GM23338 (cell line): ENCODE results near the gene MAG. TPM values are rescaled to one million over a fixed set of nuclear protein-coding genes. Genes with fewer than 3 reads are reported as not detected.

Experiments used
- ATAC-seq: fragments of 200-7000 bp; cut with Tn5 transposase; 3 replicates; pipeline ENCODE4 v1.9.1; 2020
- DNase-seq: peaks from one replicate; pipeline ENCODE4 v3.0.0-alpha.2; 2015; ENCODE audit warnings: low spot score
- H2AFZ ChIP-seq: fragments of 200-600 bp; sonication (generic); 2 replicates; pipeline ENCODE4 v1.8.0; 2016; ENCODE audit warnings: antibody characterized with exemption, mild to moderate bottlenecking, moderate library complexity
- H3F3A ChIP-seq: fragments of 200-600 bp; sonication (generic); replicated peaks from 2 replicates; pipeline ENCODE4 v1.8.0; 2017; ENCODE audit warnings: antibody characterized with exemption, mixed run types, low read depth
- H3K27ac ChIP-seq: fragments of 200-600 bp; sonication (generic); 2 replicates; pipeline ENCODE4 v1.6.1; 2016; ENCODE audit warnings: low read depth
- H3K27me3 ChIP-seq: fragments of 200-600 bp; sonication (generic); 2 replicates; pipeline ENCODE4 v1.8.0; 2016; ENCODE audit warnings: mild to moderate bottlenecking, mixed run types, moderate library complexity; ENCODE audit not compliant: insufficient read depth
- H3K36me3 ChIP-seq: fragments of 200-600 bp; sonication (generic); 2 replicates; pipeline ENCODE4 v1.8.0; 2016; ENCODE audit warnings: mild to moderate bottlenecking; ENCODE audit not compliant: insufficient read depth
- H3K4me1 ChIP-seq: fragments of 200-600 bp; sonication (generic); 2 replicates; pipeline ENCODE4 v1.8.0; 2016; ENCODE audit warnings: mild to moderate bottlenecking, moderate library complexity; ENCODE audit not compliant: insufficient read depth
- H3K4me2 ChIP-seq: fragments of 200-600 bp; sonication (generic); 2 replicates; pipeline ENCODE4 v1.7.1; 2017; ENCODE audit warnings: mixed run types
- H3K4me3 ChIP-seq: fragments of 200-600 bp; sonication (generic); 2 replicates; pipeline ENCODE4 v1.6.1; 2016; ENCODE audit warnings: mixed run types
- H3K79me2 ChIP-seq: fragments of 200-600 bp; sonication (generic); replicated peaks from 2 replicates; pipeline ENCODE4 v1.8.0; 2017; ENCODE audit warnings: mild to moderate bottlenecking; ENCODE audit not compliant: insufficient read depth
- H3K9me2 ChIP-seq: fragments of 200-600 bp; sonication (generic); 2 replicates; pipeline ENCODE4 v1.8.0; 2017; ENCODE audit not compliant: insufficient read depth
- H4K20me1 ChIP-seq: fragments of 200-600 bp; sonication (generic); replicated peaks from 2 replicates; pipeline ENCODE4 v1.8.0; 2017; ENCODE audit warnings: mild to moderate bottlenecking; ENCODE audit not compliant: insufficient read depth
- H3K27ac Mint-ChIP-seq: 2 replicates; pipeline ENCODE4 v1.8.0; 2020; ENCODE audit warnings: inconsistent platforms, mild to moderate bottlenecking, moderate library complexity, mixed read lengths
- H3K27me3 Mint-ChIP-seq: 3 replicates; pipeline ENCODE4 v1.8.0; 2022; ENCODE audit warnings: low read depth, mild to moderate bottlenecking, moderate library complexity, mixed read lengths, inconsistent platforms; ENCODE audit not compliant: insufficient read depth, poor library complexity
- H3K36me3 Mint-ChIP-seq: 3 replicates; pipeline ENCODE4 v1.8.0; 2021; ENCODE audit warnings: low read depth, mild to moderate bottlenecking, inconsistent platforms, moderate library complexity, mixed read lengths
- H3K4me1 Mint-ChIP-seq: 3 replicates; pipeline ENCODE4 v1.8.0; 2020; ENCODE audit warnings: mild to moderate bottlenecking, inconsistent platforms, mixed read lengths
- H3K4me3 Mint-ChIP-seq: 3 replicates; pipeline ENCODE4 v1.8.0; 2021; ENCODE audit warnings: moderate library complexity, mild to moderate bottlenecking, inconsistent platforms, mixed read lengths
- H3K9me3 Mint-ChIP-seq: 3 replicates; pipeline ENCODE4 v1.8.0; 2020; ENCODE audit warnings: moderate library complexity, mild to moderate bottlenecking, inconsistent platforms, mixed read lengths
- CTCF ChIP-seq, 2 experiments: fragments of 200-600 bp in 1 of 2; sonication (generic) in 1 of 2; conservative IDR thresholded peaks; 2 replicates each; pipeline versions ENCODE4 v1.5.1 to v1.6.1; 2016 to 2017; ENCODE audit warnings: antibody characterized with exemption in 2 of 2, low read depth in 2 of 2, mild to moderate bottlenecking in 2 of 2, moderate library complexity in 1 of 2
- ETS1 ChIP-seq: IDR thresholded peaks from 2 replicates; pipeline ENCODE4 v1.6.1; 2016; ENCODE audit warnings: antibody characterized with exemption
- EZH2 ChIP-seq: fragments of 200-600 bp; sonication (generic); IDR thresholded peaks from one replicate; pipeline ENCODE4 v1.8.0; 2017; ENCODE audit warnings: antibody characterized with exemption, mild to moderate bottlenecking, low read depth; ENCODE audit not compliant: unreplicated experiment
- EZH2phosphoT487 ChIP-seq: fragments of 200-600 bp; sonication (generic); IDR thresholded peaks from one replicate; pipeline ENCODE4 v1.8.1; 2018; ENCODE audit warnings: antibody characterized with exemption; ENCODE audit not compliant: unreplicated experiment
- JUNB ChIP-seq: IDR thresholded peaks from one replicate; pipeline ENCODE4 v1.6.1; 2016; ENCODE audit warnings: antibody characterized with exemption; ENCODE audit not compliant: unreplicated experiment
- NANOG ChIP-seq: IDR thresholded peaks from 2 replicates; pipeline ENCODE4 v1.6.1; 2016; ENCODE audit warnings: antibody characterized with exemption, borderline replicate concordance
- POLR2AphosphoS5 ChIP-seq: IDR thresholded peaks from 2 replicates; pipeline ENCODE4 v1.6.1; 2016; ENCODE audit warnings: antibody characterized with exemption, low read depth
- STAT1 ChIP-seq: IDR thresholded peaks from one replicate; pipeline ENCODE4 v1.6.1; 2016; ENCODE audit warnings: antibody characterized with exemption; ENCODE audit not compliant: unreplicated experiment
- ZNF114 ChIP-seq: fragments of 250-450 bp; sonication (Bioruptor Pico); IDR thresholded peaks from 2 replicates; pipeline ENCODE4 v1.5.0; 2020; ENCODE audit warnings: mild to moderate bottlenecking, moderate library complexity
- ZNF331 ChIP-seq: fragments of 250-450 bp; sonication (Bioruptor Pico); IDR thresholded peaks from 2 replicates; pipeline ENCODE4 v1.5.0; 2020; ENCODE audit warnings: low read depth, mild to moderate bottlenecking, moderate library complexity
- ZNF462 ChIP-seq: fragments of 250-450 bp; sonication (Bioruptor Pico); IDR thresholded peaks from 2 replicates; pipeline ENCODE4 v1.5.0; 2020; ENCODE audit warnings: mild to moderate bottlenecking, moderate library complexity
- polyA plus RNA-seq: library from polyadenylated mRNA; unstranded; fragments of >200 nt; fragmentation: Nextera tagmentation; extraction: Ambion mirVana; gene quantifications from 2 replicates; pipeline ENCODE4 v1.2.1, GENCODE V29; 2016
- total RNA-seq: library from RNA; depleted of rRNA; stranded (reverse); fragments of >200 nt; shearing (Covaris generic); gene quantifications from 2 replicates; pipeline ENCODE4 v1.2.3, GENCODE V29; 2014
- TF ChIP-seq, protein P1 (sequence below): IDR thresholded peaks from one replicate; pipeline ENCODE4 v1.6.1; 2018; ENCODE audit warnings: antibody characterized with exemption; ENCODE audit not compliant: unreplicated experiment

MAG gene
- total and polyA plus RNA-seq, 2 experiments from 2014 or later, result 0.61 to 1.3 TPM

GRCh38 chr19:35278578-35279284 lies 13.2 kb upstream of the MAG start:
- no peaks in the 10 kb centered on the region for H3K27me3 ChIP-seq
- no peak for ATAC-seq
- Mint-ChIP-seq H3K9me3 (no peaks in the 10 kb centered on the region; the same call in 2 of the 3 replicates), H3K27me3 (peaks cover 23% of the 10 kb centered on the region), H3K36me3 (peaks cover 36% of the 10 kb centered on the region), H3K4me3 (no peak overlapping the region), H3K27ac (no peak overlapping the region), H3K4me1 (no peaks in the 10 kb centered on the region)
- no peaks in the 10 kb centered on the region for H3F3A ChIP-seq
- H3K4me2 ChIP-seq, result no peak overlapping the region
- H3K27ac ChIP-seq, result no peak overlapping the region
- H3K9me2 ChIP-seq, result no peaks in the 10 kb centered on the region
- H2AFZ ChIP-seq, result no peak overlapping the region
- no peak overlapping the region for H3K4me3 ChIP-seq
- H3K4me1 ChIP-seq, result no peaks in the 10 kb centered on the region
- no peak for DNase-seq
- H3K36me3 ChIP-seq, result no peaks in the 10 kb centered on the region; the same call in 1 of the 2 replicates
- TF ChIP-seq CTCF (conservative IDR thresholded peaks at IDR 0.05; ENCODE audit: low read depth in 2 of 2), result no peak
- TF ChIP-seq ZNF114 (CRISPR knock-in tag), result no peak
- no peak for TF ChIP-seq ZNF331 (CRISPR knock-in tag)
- no peak for TF ChIP-seq JUNB
- TF ChIP-seq POLR2AphosphoS5, result no peak
- no peak for TF ChIP-seq NANOG
- no peak for TF ChIP-seq ZNF462 (CRISPR knock-in tag)
- no peak for TF ChIP-seq ETS1
- TF ChIP-seq, protein P1, sequence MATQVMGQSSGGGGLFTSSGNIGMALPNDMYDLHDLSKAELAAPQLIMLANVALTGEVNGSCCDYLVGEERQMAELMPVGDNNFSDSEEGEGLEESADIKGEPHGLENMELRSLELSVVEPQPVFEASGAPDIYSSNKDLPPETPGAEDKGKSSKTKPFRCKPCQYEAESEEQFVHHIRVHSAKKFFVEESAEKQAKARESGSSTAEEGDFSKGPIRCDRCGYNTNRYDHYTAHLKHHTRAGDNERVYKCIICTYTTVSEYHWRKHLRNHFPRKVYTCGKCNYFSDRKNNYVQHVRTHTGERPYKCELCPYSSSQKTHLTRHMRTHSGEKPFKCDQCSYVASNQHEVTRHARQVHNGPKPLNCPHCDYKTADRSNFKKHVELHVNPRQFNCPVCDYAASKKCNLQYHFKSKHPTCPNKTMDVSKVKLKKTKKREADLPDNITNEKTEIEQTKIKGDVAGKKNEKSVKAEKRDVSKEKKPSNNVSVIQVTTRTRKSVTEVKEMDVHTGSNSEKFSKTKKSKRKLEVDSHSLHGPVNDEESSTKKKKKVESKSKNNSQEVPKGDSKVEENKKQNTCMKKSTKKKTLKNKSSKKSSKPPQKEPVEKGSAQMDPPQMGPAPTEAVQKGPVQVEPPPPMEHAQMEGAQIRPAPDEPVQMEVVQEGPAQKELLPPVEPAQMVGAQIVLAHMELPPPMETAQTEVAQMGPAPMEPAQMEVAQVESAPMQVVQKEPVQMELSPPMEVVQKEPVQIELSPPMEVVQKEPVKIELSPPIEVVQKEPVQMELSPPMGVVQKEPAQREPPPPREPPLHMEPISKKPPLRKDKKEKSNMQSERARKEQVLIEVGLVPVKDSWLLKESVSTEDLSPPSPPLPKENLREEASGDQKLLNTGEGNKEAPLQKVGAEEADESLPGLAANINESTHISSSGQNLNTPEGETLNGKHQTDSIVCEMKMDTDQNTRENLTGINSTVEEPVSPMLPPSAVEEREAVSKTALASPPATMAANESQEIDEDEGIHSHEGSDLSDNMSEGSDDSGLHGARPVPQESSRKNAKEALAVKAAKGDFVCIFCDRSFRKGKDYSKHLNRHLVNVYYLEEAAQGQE, result no peak
- no peak for TF ChIP-seq EZH2
- no peak for TF ChIP-seq STAT1
- no peak for TF ChIP-seq EZH2phosphoT487
- H3K79me2 ChIP-seq, result no peaks in the 10 kb centered on the region
- H4K20me1 ChIP-seq, result no peaks in the 10 kb centered on the region; the same call in 1 of the 2 replicates
